H1 (cell line): ENCODE measurements around the gene AKTIP. TPM values are rescaled to one million over a fixed set of nuclear protein-coding genes. Genes with fewer than 3 reads are reported as not detected.

Source experiments
- CTCF ChIA-PET: fragments of 300-600 bp; sonication (Branson Sonifier 250); formaldehyde crosslinking; loops from one replicate; lab custom pipeline; 2021; ENCODE audit not compliant: partially characterized antibody; lab: Charles Lee
- POLR2A ChIA-PET: fragments of 300-600 bp; sonication (Branson Sonifier 250); formaldehyde crosslinking; loops from one replicate; lab custom pipeline; 2021; ENCODE audit warnings: inconsistent platforms; ENCODE audit not compliant: partially characterized antibody; lab: Charles Lee
- DNase-seq, 2 experiments: peaks; one replicate each; pipeline versions ENCODE4 v3.0.0 to v3.0.0-alpha.2; 2010 to 2022; ENCODE audit warnings: low spot score in 2 of 2, low read depth in 1 of 2, mixed read lengths in 1 of 2
- FAIRE-seq: peaks from 2 replicates; lab custom pipeline; 2011; peaks lifted over from hg19 to GRCh38; lab: Jason Lieb, UNC
- H2AFZ ChIP-seq: 2 replicates; pipeline ENCODE4 v1.8.1; 2012; ENCODE audit warnings: low read length, inconsistent platforms
- H2AK5ac ChIP-seq: 2 replicates; pipeline ENCODE4 v1.6.1; 2013; ENCODE audit warnings: low read depth, low read length
- H2BK120ac ChIP-seq: replicated peaks from 2 replicates; pipeline ENCODE3; 2013; ENCODE audit warnings: low read depth, low read length, inconsistent platforms
- H2BK12ac ChIP-seq: 2 replicates; pipeline ENCODE4 v1.6.1; 2013; ENCODE audit warnings: low read depth, low read length
- H2BK15ac ChIP-seq: 2 replicates; pipeline ENCODE4 v1.6.1; 2013; ENCODE audit warnings: low read length
- H2BK20ac ChIP-seq: 2 replicates; pipeline ENCODE4 v1.6.1; 2013; ENCODE audit warnings: low read length
- H2BK5ac ChIP-seq: 2 replicates; pipeline ENCODE4 v1.6.1; 2013; ENCODE audit warnings: low read depth, low read length
- H3K14ac ChIP-seq: 2 replicates; pipeline ENCODE4 v1.6.1; 2013; ENCODE audit warnings: inconsistent platforms; ENCODE audit not compliant: insufficient read length
- H3K18ac ChIP-seq: 2 replicates; pipeline ENCODE4 v1.6.1; 2013; ENCODE audit warnings: low read length; ENCODE audit errors: extremely low read depth
- H3K23ac ChIP-seq: 2 replicates; pipeline ENCODE4 v1.6.1; 2013; ENCODE audit warnings: inconsistent platforms; ENCODE audit not compliant: insufficient read length
- H3K23me2 ChIP-seq: 2 replicates; pipeline ENCODE4 v1.6.1; 2013; ENCODE audit warnings: low read depth, low read length
- H3K27ac ChIP-seq: 2 replicates; pipeline ENCODE4 v1.6.1; 2011; ENCODE audit warnings: low read depth, low read length, inconsistent platforms
- H3K27me3 ChIP-seq, 4 experiments: replicated peaks in 1 of 4; 1 replicate in 1 of 4; 2 replicates in 3 of 4; pipeline versions ENCODE4 v1.6.1 to v1.8.1; 2011 to 2013; ENCODE audit warnings: low read length in 3 of 4, mild to moderate bottlenecking in 3 of 4, inconsistent platforms in 2 of 4, mixed read lengths in 2 of 4, moderate library complexity in 1 of 4; ENCODE audit not compliant: control insufficient read depth in 3 of 4, insufficient read depth in 3 of 4; ENCODE audit errors: extremely low read depth in 1 of 4
- H3K36me3 ChIP-seq, 4 experiments: 2 replicates each; pipeline versions ENCODE4 v1.6.1 to v1.8.1; 2011 to 2013; ENCODE audit warnings: mild to moderate bottlenecking in 4 of 4, low read length in 3 of 4, moderate library complexity in 2 of 4, control low read depth in 1 of 4, inconsistent platforms in 1 of 4; ENCODE audit not compliant: insufficient read depth in 4 of 4, control insufficient read depth in 2 of 4
- H3K4ac ChIP-seq: replicated peaks from 2 replicates; pipeline ENCODE3; 2013; ENCODE audit warnings: low read length, low read depth, mixed read lengths, inconsistent platforms; ENCODE audit not compliant: insufficient read length
- H3K4me1 ChIP-seq, 4 experiments: replicated peaks in 1 of 4; 1 replicate in 1 of 4; 2 replicates in 3 of 4; pipeline versions ENCODE4 v1.6.1 to v1.8.1; 2011 to 2013; ENCODE audit warnings: low read length in 3 of 4, inconsistent platforms in 2 of 4, mixed read lengths in 1 of 4; ENCODE audit not compliant: insufficient read depth in 4 of 4, control insufficient read depth in 3 of 4
- H3K4me2 ChIP-seq, 2 experiments: 2 replicates each; pipeline versions ENCODE4 v1.6.1 to v1.8.1; 2011 to 2013; ENCODE audit warnings: low read depth in 2 of 2, low read length in 2 of 2, control low read depth in 1 of 2, inconsistent platforms in 1 of 2, mild to moderate bottlenecking in 1 of 2; ENCODE audit not compliant: insufficient read depth in 1 of 2
- H3K4me3 ChIP-seq, 4 experiments: fragments of 200-600, 300-600 bp in 1 of 4; sonication (generic), shearing (Covaris generic), sonication (Bioruptor Twin) in 1 of 4; 2 replicates each; pipeline versions ENCODE4 v1.5.1 to v1.8.1; 2011 to 2016; ENCODE audit warnings: low read length in 4 of 4, low read depth in 3 of 4, control low read depth in 2 of 4, inconsistent platforms in 2 of 4, mild to moderate bottlenecking in 2 of 4, mixed read lengths in 1 of 4, moderate library complexity in 1 of 4; ENCODE audit not compliant: insufficient read depth in 2 of 4; ENCODE audit errors: extremely low read depth in 1 of 4
- H3K56ac ChIP-seq: replicated peaks from 2 replicates; pipeline ENCODE3; 2013; ENCODE audit warnings: low read depth, mild to moderate bottlenecking, mixed read lengths, low read length, inconsistent platforms; ENCODE audit not compliant: insufficient read length
- H3K79me1 ChIP-seq: 2 replicates; pipeline ENCODE4 v1.6.1; 2013; ENCODE audit warnings: low read depth, low read length, control low read depth
- H3K79me2 ChIP-seq, 2 experiments: 2 replicates each; pipeline versions ENCODE4 v1.6.1 to v1.8.1; 2012 to 2013; ENCODE audit warnings: low read length in 2 of 2, mild to moderate bottlenecking in 2 of 2, inconsistent platforms in 1 of 2; ENCODE audit not compliant: insufficient read depth in 2 of 2, control insufficient read depth in 1 of 2
- H3K9ac ChIP-seq, 4 experiments: replicated peaks in 1 of 4; 1 replicate in 1 of 4; 2 replicates in 3 of 4; pipeline versions ENCODE4 v1.6.1 to v1.8.1; 2011 to 2013; ENCODE audit warnings: low read depth in 3 of 4, low read length in 3 of 4, control low read depth in 2 of 4, mild to moderate bottlenecking in 2 of 4, moderate library complexity in 2 of 4, inconsistent platforms in 1 of 4; ENCODE audit errors: extremely low read depth in 1 of 4
- H3K9me3 ChIP-seq, 2 experiments: 2 replicates each; pipeline versions ENCODE4 v1.6.1 to v1.8.1; 2012 to 2013; ENCODE audit warnings: mild to moderate bottlenecking in 2 of 2, moderate library complexity in 2 of 2, control low read depth in 1 of 2, inconsistent platforms in 1 of 2, low read depth in 1 of 2, low read length in 1 of 2, mixed read lengths in 1 of 2; ENCODE audit not compliant: insufficient read depth in 2 of 2
- H4K20me1 ChIP-seq, 2 experiments: replicated peaks in 1 of 2; 2 replicates each; pipeline versions ENCODE3 to v1.8.1; 2011 to 2013; ENCODE audit warnings: inconsistent platforms in 2 of 2, low read length in 2 of 2, mild to moderate bottlenecking in 1 of 2; ENCODE audit not compliant: insufficient read depth in 2 of 2, control insufficient read depth in 1 of 2
- H4K5ac ChIP-seq: 2 replicates; pipeline ENCODE4 v1.6.1; 2013; ENCODE audit warnings: low read length, low read depth, mixed read lengths, inconsistent platforms; ENCODE audit not compliant: insufficient read length
- H4K8ac ChIP-seq: 2 replicates; pipeline ENCODE4 v1.8.0; 2013; ENCODE audit warnings: mild to moderate bottlenecking, moderate library complexity, low read length, inconsistent platforms; ENCODE audit not compliant: insufficient read depth; ENCODE audit errors: extremely low read depth
- H4K91ac ChIP-seq: replicated peaks from 2 replicates; pipeline ENCODE3; 2013; ENCODE audit warnings: low read length, mixed read lengths, inconsistent platforms; ENCODE audit not compliant: insufficient read length
- GABPA ChIP-seq: IDR thresholded peaks from 2 replicates; pipeline ENCODE4 v1.6.1; 2011; ENCODE audit warnings: mild to moderate bottlenecking, low read length, moderate library complexity, borderline replicate concordance; ENCODE audit not compliant: insufficient read depth
- KDM4A ChIP-seq: IDR thresholded peaks from one replicate; pipeline ENCODE4 v1.7.1; 2012; ENCODE audit warnings: low read depth, mild to moderate bottlenecking, moderate library complexity, low read length, inconsistent platforms; ENCODE audit not compliant: severe bottlenecking
- SIX5 ChIP-seq: IDR thresholded peaks from 2 replicates; pipeline ENCODE4 v1.6.1; 2011; ENCODE audit warnings: mild to moderate bottlenecking, low read depth, low read length
- TAF7 ChIP-seq: optimal IDR thresholded peaks from 2 replicates; pipeline ENCODE3; 2011; ENCODE audit warnings: low read depth, mild to moderate bottlenecking, inconsistent platforms, low read length, moderate library complexity, borderline replicate concordance
- WGBS, 2 experiments: shearing (Covaris generic) in 1 of 2; methylation state at CpG; one replicate each; pipeline versions ENCODE4 v1.1.6 to v1.1.7; 2013 to 2015; ENCODE audit warnings: low lambda C conversion rate in 2 of 2, mixed read lengths in 2 of 2, inconsistent platforms in 1 of 2, low coverage in 1 of 2, missing lambda C conversion rate in 1 of 2; ENCODE audit not compliant: insufficient replicate concordance in 2 of 2, insufficient coverage in 1 of 2, insufficient read length in 1 of 2; ENCODE audit errors: extremely low coverage in 1 of 2, missing lambda C conversion rate in 1 of 2; 5-methylcytosine and 5-hydroxymethylcytosine counted together
- polyA plus RNA-seq, 7 experiments: library from polyadenylated mRNA; depleted of rRNA in 3 of 7; stranded (reverse) in 5 of 7; unstranded in 2 of 7; fragments of >200 nt in 5 of 7; fragments of 200-250 nt in 2 of 7; gene quantifications; 1 replicate in 5 of 7; 2 replicates in 1 of 7; 4 replicates in 1 of 7; pipeline versions ENCODE4 v1.2.1 to v1.2.3, GENCODE V29; 2011 to 2013; ENCODE audit warnings: missing spikeins in 2 of 7, mixed read lengths in 2 of 7
- total RNA-seq: library from RNA; stranded (reverse); fragmentation: NEBNext Ultra II Directional; extraction: Animal tissue kit (Norgen Biotek cat#: 25700); gene quantifications from 2 replicates; pipeline ENCODE4 v1.2.1, GENCODE V29; 2021

Gene AKTIP
- total and polyA plus RNA-seq, 2 of the 8 experiments (the other 6 are each of a cell fraction or from before 2014, with no cell fraction given): 15.0 to 15.6 TPM

DNA sequence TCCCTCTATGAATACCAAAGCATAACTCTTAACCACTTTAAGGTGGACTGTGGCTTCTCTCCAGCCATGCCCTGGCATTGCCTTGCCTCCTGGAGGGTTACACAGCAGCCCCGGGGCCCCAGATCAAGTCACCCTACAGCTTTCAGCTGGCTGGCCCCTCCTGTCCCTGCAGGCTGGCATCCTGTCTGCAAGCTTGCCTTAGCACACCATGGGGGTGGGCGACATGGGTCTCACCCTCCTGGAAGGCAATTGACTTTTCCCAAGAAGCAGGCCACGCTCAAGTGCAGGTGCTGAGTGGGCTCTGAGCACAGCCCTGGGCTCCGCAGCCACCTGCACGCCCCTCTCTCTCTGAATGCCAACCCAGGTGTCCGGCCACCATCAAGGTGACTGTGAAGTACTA, 25.8 kb upstream of the AKTIP start:
- Histone ChIP-seq H3K23me2 (no peaks in the 10 kb centered on the region), H3K4me2 (no peak overlapping the region), H2BK12ac (no peak overlapping the region), H3K27ac (no peak overlapping the region), H2BK5ac (no peak overlapping the region), H3K18ac (no peak overlapping the region), H2BK20ac (no peak overlapping the region), H3K4me1 (no peaks in the 10 kb centered on the region), H3K79me1 (no peaks in the 10 kb centered on the region), H2BK15ac (no peak overlapping the region), H3K23ac (no peak overlapping the region), H3K36me3 (no peaks in the 10 kb centered on the region), H2BK120ac (no peak overlapping the region), H3K9ac (no peak overlapping the region), H2AK5ac (no peak overlapping the region), H3K14ac (no peak overlapping the region), H4K20me1 (no peaks in the 10 kb centered on the region), H3K27me3 (no peaks in the 10 kb centered on the region), H3K56ac (no peak overlapping the region), H3K79me2 (no peaks in the 10 kb centered on the region), H2AFZ (no peak overlapping the region), H4K5ac (no peak overlapping the region), H4K91ac (no peak overlapping the region), H3K4me3 (no peak overlapping the region), H3K9me3 (no peaks in the 10 kb centered on the region), H4K8ac (no peak overlapping the region), H3K4ac (no peak overlapping the region)
- no peak for DNase-seq
- FAIRE-seq: no peak
- TF ChIP-seq TAF7: no peak
- no peak for TF ChIP-seq KDM4A
- no peak for TF ChIP-seq GABPA
- TF ChIP-seq SIX5: no peak
- WGBS, 2 experiments: 95% methylated on average over 6 of the region's 6 CpGs; no CpG with 5 or more reads in 1 of the 2 experiments
- CTCF ChIA-PET: interaction anchor here (1.3 kb wide), 1 partner anchor 23 kb away, joined by 4 read pairs; no protein-coding TSS in a partner anchor
- POLR2A ChIA-PET: no interaction called here
